ENCODE measurements around the gene CINP. TPM values are rescaled to one million over a fixed set of nuclear protein-coding genes. Genes with fewer than 3 reads are reported as not detected.
A peak's percentile ranks its signal among the peaks of the same experiment; 100 is the strongest.

CINP gene
- total and polyA plus RNA-seq, 12 donors, result 26.6 to 46.0 (median 31.3) TPM

GRCh38 chr14:102351023-102351422 is 11.7 kb downstream of the CINP start:
- peaks cover 0 to 96% (median 72%) of the 10 kb centered on the region in 9 donors for H3K36me3 ChIP-seq
- H3K9me3 ChIP-seq, result no peaks in the 10 kb centered on the region
- TF ChIP-seq, protein P1, sequence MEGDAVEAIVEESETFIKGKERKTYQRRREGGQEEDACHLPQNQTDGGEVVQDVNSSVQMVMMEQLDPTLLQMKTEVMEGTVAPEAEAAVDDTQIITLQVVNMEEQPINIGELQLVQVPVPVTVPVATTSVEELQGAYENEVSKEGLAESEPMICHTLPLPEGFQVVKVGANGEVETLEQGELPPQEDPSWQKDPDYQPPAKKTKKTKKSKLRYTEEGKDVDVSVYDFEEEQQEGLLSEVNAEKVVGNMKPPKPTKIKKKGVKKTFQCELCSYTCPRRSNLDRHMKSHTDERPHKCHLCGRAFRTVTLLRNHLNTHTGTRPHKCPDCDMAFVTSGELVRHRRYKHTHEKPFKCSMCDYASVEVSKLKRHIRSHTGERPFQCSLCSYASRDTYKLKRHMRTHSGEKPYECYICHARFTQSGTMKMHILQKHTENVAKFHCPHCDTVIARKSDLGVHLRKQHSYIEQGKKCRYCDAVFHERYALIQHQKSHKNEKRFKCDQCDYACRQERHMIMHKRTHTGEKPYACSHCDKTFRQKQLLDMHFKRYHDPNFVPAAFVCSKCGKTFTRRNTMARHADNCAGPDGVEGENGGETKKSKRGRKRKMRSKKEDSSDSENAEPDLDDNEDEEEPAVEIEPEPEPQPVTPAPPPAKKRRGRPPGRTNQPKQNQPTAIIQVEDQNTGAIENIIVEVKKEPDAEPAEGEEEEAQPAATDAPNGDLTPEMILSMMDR (IDR thresholded peaks at IDR 0.05), result no peak
- ATAC-seq (peak; percentile 56 to 92 (median 86)), DNase-seq (peak; percentile 28 to 70)
- intact Hi-C loops (cut with DNase I), result no loop called here
- 60 to 71% methylated on average over 10 of the region's 10 CpGs for WGBS, 2 donors
- peak overlapping the region in 9 of 10 donors; percentile 33 to 87 (median 65) for H3K27ac ChIP-seq
- peaks cover 0 to 29% (median 19%) of the 10 kb centered on the region in 9 donors for H3K4me1 ChIP-seq
- peak overlapping the region in 1 of 10 donors; percentile 30 for H3K4me3 ChIP-seq
- no peaks in the 10 kb centered on the region for H3K27me3 ChIP-seq

DNA sequence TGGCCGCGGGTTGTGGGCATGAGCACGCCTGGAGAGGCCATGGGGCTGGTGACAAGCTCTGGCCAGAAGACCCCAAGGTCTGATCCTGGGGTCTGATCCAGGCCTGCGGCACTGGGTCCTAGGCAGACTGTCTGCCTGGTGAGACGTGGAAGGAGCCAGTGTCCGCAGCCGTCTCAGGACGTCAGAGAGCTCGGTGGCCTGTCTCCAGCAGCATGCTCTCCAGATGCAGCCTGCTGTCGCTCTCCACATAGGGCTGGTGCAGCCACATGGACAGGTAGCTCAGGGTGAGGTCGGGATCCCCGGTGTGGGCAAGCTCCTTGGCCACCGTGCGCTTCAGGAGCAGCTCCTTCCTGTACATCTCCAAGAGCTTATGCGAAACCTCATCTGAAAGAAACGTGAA is 14.3 kb downstream of the CINP start:
- no peaks in the 10 kb centered on the region for H3K9me3 ChIP-seq
- no peaks in the 10 kb centered on the region for H3K27me3 ChIP-seq
- peaks cover 0 to 96% (median 70%) of the 10 kb centered on the region in 9 donors for H3K36me3 ChIP-seq
- ATAC-seq (no peak), DNase-seq (no peak)
- 91 to 93% methylated on average over 16 of the region's 16 CpGs for WGBS, 2 donors
- H3K4me1 ChIP-seq, result peaks cover 0 to 29% (median 19%) of the 10 kb centered on the region in 9 donors
- TF ChIP-seq, protein P1 (IDR thresholded peaks at IDR 0.05), result no peak
- H3K27ac ChIP-seq, result no peak overlapping the region
- intact Hi-C loops (cut with DNase I), result no loop called here
- no peak overlapping the region for H3K4me3 ChIP-seq

- intact Hi-C loops (cut with DNase I), result no loop called here
- H3K4me3 ChIP-seq, result no peak overlapping the region
- TF ChIP-seq, protein P1 (IDR thresholded peaks at IDR 0.05), result no peak
- H3K27me3 ChIP-seq, result no peaks in the 10 kb centered on the region
- H3K27ac ChIP-seq, result no peak overlapping the region
- no peak for DNase-seq
- ATAC-seq, result no peak
- peaks cover 0 to 17% (median 13%) of the 10 kb centered on the region in 9 donors for H3K4me1 ChIP-seq
- no peaks in the 10 kb centered on the region for H3K9me3 ChIP-seq
- WGBS, 2 donors, result 96 to 98% methylated on average over 4 of the region's 4 CpGs
- H3K36me3 ChIP-seq, result peaks cover 0 to 96% (median 65%) of the 10 kb centered on the region in 9 donors
Measured at GRCh38 chr14:102346645-102347044, 16.0 kb downstream of the CINP start.

DNA sequence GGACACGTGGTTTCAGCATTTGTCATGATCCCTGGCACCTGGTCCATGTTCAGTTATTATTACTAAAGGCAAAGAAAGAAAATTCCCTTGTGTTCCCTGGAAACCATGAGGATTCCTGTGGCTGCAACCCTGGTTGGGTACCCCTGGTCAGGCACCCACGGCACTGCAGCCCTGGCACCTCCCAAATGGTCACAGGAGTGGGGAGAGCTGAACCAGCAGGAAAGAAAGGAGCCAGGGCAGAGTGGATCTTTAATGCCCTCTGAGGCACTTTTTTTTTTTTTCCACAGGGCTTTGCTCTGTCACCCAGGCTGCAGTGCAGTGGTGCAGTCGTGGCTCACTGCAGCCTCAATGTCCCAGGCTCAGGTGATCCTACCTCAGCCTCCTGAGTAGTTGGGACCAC is 17.5 kb downstream of the CINP start:
- TF ChIP-seq, protein P1 (IDR thresholded peaks at IDR 0.05), result no peak
- H3K4me3 ChIP-seq, result no peak overlapping the region
- H3K4me1 ChIP-seq, result peaks cover 0 to 3% (median 0%) of the 10 kb centered on the region in 9 donors
- ATAC-seq, result no peak
- peaks cover 0 to 100% (median 65%) of the 10 kb centered on the region in 9 donors for H3K36me3 ChIP-seq
- no peaks in the 10 kb centered on the region for H3K9me3 ChIP-seq
- H3K27me3 ChIP-seq, result no peaks in the 10 kb centered on the region
- WGBS, 2 donors, result 86 to 90% methylated on average over 3 of the region's 3 CpGs
- no peak for DNase-seq
- intact Hi-C loops (cut with DNase I), result no loop called here
- no peak overlapping the region for H3K27ac ChIP-seq
